K562 (cell line): ENCODE results near the gene MYO16. TPM values are rescaled to one million over a fixed set of nuclear protein-coding genes. Genes with fewer than 3 reads are reported as not detected.

Experiments used
- CREB5 ChIP-seq: fragments of 250-450 bp; sonication (Bioruptor Pico); IDR thresholded peaks from 2 replicates; pipeline ENCODE4 v1.5.0; 2020; ENCODE audit warnings: mild to moderate bottlenecking
- HSF4 ChIP-seq: fragments of 250-450 bp; sonication (Bioruptor Pico); IDR thresholded peaks from 2 replicates; pipeline ENCODE4 v2.1.2; 2022; ENCODE audit warnings: mild to moderate bottlenecking, moderate library complexity, borderline replicate concordance
- ILK ChIP-seq: fragments of 450-650 bp; IDR thresholded peaks from 2 replicates; pipeline ENCODE4 v1.6.1; 2016; ENCODE audit warnings: missing genetic modification characterization, low read depth, mild to moderate bottlenecking, missing compliant biosample characterization, moderate library complexity, borderline replicate concordance
- IRF2 ChIP-seq: sonication (generic); formaldehyde crosslinking; IDR thresholded peaks from 2 replicates; pipeline ENCODE4 v1.8.1; 2022; ENCODE audit warnings: mild to moderate bottlenecking, missing genetic modification reagents
- MECOM ChIP-seq: fragments of 250-450 bp; sonication (Bioruptor Pico); IDR thresholded peaks from 2 replicates; pipeline ENCODE4 v1.8.0; 2022; ENCODE audit warnings: inconsistent platforms
- MIER1 ChIP-seq: fragments of 450-650 bp; IDR thresholded peaks from 2 replicates; pipeline ENCODE4 v1.6.1; 2016; ENCODE audit warnings: antibody characterized with exemption, mild to moderate bottlenecking, low read depth
- MNT ChIP-seq, 2 experiments: fragments of 450-650 bp; conservative IDR thresholded peaks; 2 replicates each; pipeline ENCODE4 v1.6.1; 2017; ENCODE audit warnings: mild to moderate bottlenecking in 2 of 2, moderate library complexity in 2 of 2
- NR4A1 ChIP-seq, 2 experiments: fragments of 250-450 bp in 1 of 2; fragments of 450-650 bp in 1 of 2; sonication (Bioruptor Pico) in 1 of 2; IDR thresholded peaks; 2 replicates each; pipeline versions ENCODE4 v1.4.0 to v1.6.1; 2016 to 2020; ENCODE audit warnings: mild to moderate bottlenecking in 2 of 2, missing compliant biosample characterization in 1 of 2, missing genetic modification characterization in 1 of 2, moderate library complexity in 1 of 2
- PML ChIP-seq: IDR thresholded peaks from 2 replicates; pipeline ENCODE4 v1.6.1; 2012; ENCODE audit warnings: low read length, inconsistent platforms
- RNF219 ChIP-seq: fragments of 250-450 bp; sonication (Bioruptor Pico); IDR thresholded peaks from 2 replicates; pipeline ENCODE4 v1.5.0; 2022; ENCODE audit warnings: mild to moderate bottlenecking
- STAG1 ChIP-seq: sonication (generic); formaldehyde crosslinking; IDR thresholded peaks from 2 replicates; pipeline ENCODE4 v1.5.0; 2020; ENCODE audit warnings: missing genetic modification reagents, borderline replicate concordance
- ZBTB9 ChIP-seq: fragments of 450-650 bp; formaldehyde crosslinking; IDR thresholded peaks from 2 replicates; pipeline ENCODE4 v1.4.0; 2020; ENCODE audit warnings: mild to moderate bottlenecking, moderate library complexity
- ZKSCAN8 ChIP-seq: fragments of 200-800 bp; sonication (Bioruptor generic); IDR thresholded peaks from 2 replicates; pipeline ENCODE4 v1.6.1; 2016; ENCODE audit warnings: missing genetic modification characterization, missing compliant biosample characterization
- ZNF253 ChIP-seq: fragments of 250-450 bp; sonication (Bioruptor Pico); conservative IDR thresholded peaks from 2 replicates; pipeline ENCODE4 v1.6.1; 2021; ENCODE audit warnings: mild to moderate bottlenecking
- ZNF395 ChIP-seq: fragments of 200-800 bp; sonication (Bioruptor generic); IDR thresholded peaks from 2 replicates; pipeline ENCODE4 v1.6.1; 2017; ENCODE audit warnings: missing genetic modification characterization, missing compliant biosample characterization
- ZNF551 ChIP-seq: fragments of 250-450 bp; sonication (Bioruptor Pico); IDR thresholded peaks from 2 replicates; pipeline ENCODE4 v1.5.0; 2021; ENCODE audit warnings: mild to moderate bottlenecking, moderate library complexity
- ZNF584 ChIP-seq: fragments of 200-800 bp; sonication (Bioruptor generic); IDR thresholded peaks from 2 replicates; pipeline ENCODE4 v1.6.1; 2016; ENCODE audit warnings: low read depth, mild to moderate bottlenecking, missing genetic modification characterization, missing compliant biosample characterization
- polyA plus RNA-seq, 8 experiments: library from polyadenylated mRNA; depleted of rRNA in 4 of 8; stranded (reverse) in 5 of 8; unstranded in 3 of 8; fragments of >200 nt; fragmentation: Nextera tagmentation in 2 of 8; fragmentation: Illumina TruSeq in 1 of 8; extraction: Ambion mirVana in 2 of 8; extraction: Trizol in 1 of 8; gene quantifications; 2 replicates each; pipeline versions ENCODE4 v1.2.1 to v1.2.3, GENCODE V29; 2011 to 2014; ENCODE audit warnings: inconsistent platforms in 1 of 8, missing spikeins in 1 of 8
- total RNA-seq, 7 experiments: library from RNA; depleted of rRNA in 6 of 7; stranded (reverse); fragments of >200 nt in 6 of 7; fragmentation: Illumina TruSeq in 2 of 7; extraction: Trizol in 2 of 7; gene quantifications; 2 replicates each; pipeline versions ENCODE4 v1.2.1 to v1.2.3, GENCODE V29; 2011 to 2021; ENCODE audit warnings: low replicate concordance in 1 of 7
- TF ChIP-seq, protein P1 (sequence below): fragments of 450-650 bp; formaldehyde crosslinking; IDR thresholded peaks from 2 replicates; pipeline ENCODE4 v1.4.0; 2020; ENCODE audit warnings: mild to moderate bottlenecking, mixed read lengths

Gene MYO16
- total and polyA plus RNA-seq, 9 of the 15 experiments (the other 6 are each of a cell fraction or from before 2014, with no cell fraction given): 4.3 to 45.7 (median 12.1) TPM

DNA sequence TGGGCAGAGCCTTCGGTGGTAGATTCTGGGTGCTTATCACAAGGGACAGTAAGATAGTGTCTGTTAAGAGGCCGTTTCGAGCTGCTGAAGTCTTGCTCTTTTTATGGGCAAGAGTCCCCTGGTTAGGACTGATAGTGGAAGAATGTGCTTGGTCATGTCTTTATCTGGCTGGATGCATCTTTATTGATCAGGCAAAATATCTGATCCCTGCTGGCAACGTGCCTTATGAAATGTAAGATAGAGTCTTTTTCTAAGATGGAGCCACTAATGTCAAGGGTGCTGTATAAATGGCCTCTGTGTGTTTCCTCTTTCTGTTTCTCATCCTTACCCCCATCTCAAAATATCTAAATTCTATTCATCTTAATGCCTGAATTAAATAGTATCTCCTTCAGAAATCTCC lies 53.3 kb downstream of the MYO16 start (continued):
- TF ChIP-seq ZBTB9 (CRISPR knock-in tag): peak; percentile 98
- TF ChIP-seq ZNF551 (CRISPR knock-in tag): no peak
- TF ChIP-seq IRF2 (CRISPR knock-in tag): no peak
- peak; percentile 93 for TF ChIP-seq ZNF395
- no peak for TF ChIP-seq MIER1
- no peak for TF ChIP-seq MNT (conservative IDR thresholded peaks at IDR 0.05)
- TF ChIP-seq ZKSCAN8: 0 out of 2 replicates have a peak, but pooled peaks have one; percentile 33
- peak; percentile 93; the same call in 1 of the 2 replicates for TF ChIP-seq HSF4 (CRISPR knock-in tag)
- peak; percentile 70; the same call in 1 of the 2 replicates for TF ChIP-seq CREB5
- TF ChIP-seq ZNF253 (CRISPR knock-in tag): no peak
- no peak for TF ChIP-seq STAG1 (CRISPR knock-in tag)
- TF ChIP-seq, protein P1, sequence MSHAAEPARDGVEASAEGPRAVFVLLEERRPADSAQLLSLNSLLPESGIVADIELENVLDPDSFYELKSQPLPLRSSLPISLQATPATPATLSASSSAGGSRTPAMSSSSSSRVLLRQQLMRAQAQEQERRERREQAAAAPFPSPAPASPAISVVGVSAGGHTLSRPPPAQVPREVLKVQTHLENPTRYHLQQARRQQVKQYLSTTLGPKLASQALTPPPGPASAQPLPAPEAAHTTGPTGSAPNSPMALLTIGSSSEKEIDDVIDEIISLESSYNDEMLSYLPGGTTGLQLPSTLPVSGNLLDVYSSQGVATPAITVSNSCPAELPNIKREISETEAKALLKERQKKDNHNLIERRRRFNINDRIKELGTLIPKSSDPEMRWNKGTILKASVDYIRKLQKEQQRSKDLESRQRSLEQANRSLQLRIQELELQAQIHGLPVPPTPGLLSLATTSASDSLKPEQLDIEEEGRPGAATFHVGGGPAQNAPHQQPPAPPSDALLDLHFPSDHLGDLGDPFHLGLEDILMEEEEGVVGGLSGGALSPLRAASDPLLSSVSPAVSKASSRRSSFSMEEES (CRISPR knock-in tag): peak; percentile 55
- no peak for TF ChIP-seq ILK (tag)
- TF ChIP-seq RNF219: peak; percentile 92
- TF ChIP-seq MECOM: peak; percentile 90
- TF ChIP-seq ZNF584 (CRISPR knock-in tag): peak; percentile 82; the same call in 1 of the 2 replicates
- TF ChIP-seq NR4A1 (CRISPR knock-in tag; IDR thresholded peaks at IDR 0.05): peak; percentile 92; the same call in 1 of the 2 replicates
- no peak for TF ChIP-seq NR4A1 (tag; IDR thresholded peaks at IDR 0.05)
- TF ChIP-seq PML: no peak
